ENCODE results near the gene ADGRL3.

GRCh38 chr4:61820136-61820535 lies 620.0 kb downstream of the ADGRL3 start:
- TF ChIP-seq CTCF (IDR thresholded peaks at IDR 0.05) (no peak), EZH2 (IDR thresholded peaks at IDR 0.05) (no peak)

Data from neural progenitor cell (in vitro differentiated cells).